ENCODE results near the gene SLC48A1.

DNA sequence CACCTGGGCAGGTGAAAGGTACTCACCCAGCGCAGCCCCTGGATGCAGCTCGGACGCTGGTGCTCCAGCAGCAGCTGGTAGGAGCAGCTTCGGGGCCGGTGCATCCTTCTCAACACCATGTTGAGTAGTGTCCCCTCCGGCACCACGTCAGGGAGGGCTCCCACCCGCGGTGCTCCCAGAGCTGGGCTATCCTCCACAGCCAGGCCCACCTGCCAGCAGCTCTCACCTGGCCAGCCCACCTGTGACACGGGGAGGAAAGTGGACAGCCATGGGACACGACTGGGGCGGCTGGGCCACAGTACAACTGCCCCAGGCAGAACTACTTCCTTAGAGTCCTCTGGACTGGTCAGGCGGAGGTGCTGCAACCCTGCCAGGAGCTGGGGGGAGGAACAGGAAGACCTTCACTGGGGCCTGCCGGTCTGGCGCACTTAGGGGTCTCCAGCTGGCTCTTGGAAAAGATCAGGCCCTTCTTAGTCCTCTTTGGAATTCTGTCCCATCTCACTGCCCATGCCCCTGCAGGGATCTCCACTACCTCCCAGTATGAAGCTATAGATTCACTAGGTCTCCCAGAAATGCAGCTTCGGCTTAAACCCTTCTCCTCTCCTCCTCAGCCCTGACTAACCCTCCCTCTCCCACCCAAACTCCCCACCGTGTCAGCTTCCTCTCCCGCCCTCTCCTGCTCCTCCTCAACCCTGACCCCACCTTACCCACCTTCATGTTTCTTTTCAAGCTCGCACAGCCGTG is 15.0 kb upstream of the SLC48A1 start:
- no peak for TF ChIP-seq POLR2A (IDR thresholded peaks at IDR 0.05)
- TF ChIP-seq, protein P1, sequence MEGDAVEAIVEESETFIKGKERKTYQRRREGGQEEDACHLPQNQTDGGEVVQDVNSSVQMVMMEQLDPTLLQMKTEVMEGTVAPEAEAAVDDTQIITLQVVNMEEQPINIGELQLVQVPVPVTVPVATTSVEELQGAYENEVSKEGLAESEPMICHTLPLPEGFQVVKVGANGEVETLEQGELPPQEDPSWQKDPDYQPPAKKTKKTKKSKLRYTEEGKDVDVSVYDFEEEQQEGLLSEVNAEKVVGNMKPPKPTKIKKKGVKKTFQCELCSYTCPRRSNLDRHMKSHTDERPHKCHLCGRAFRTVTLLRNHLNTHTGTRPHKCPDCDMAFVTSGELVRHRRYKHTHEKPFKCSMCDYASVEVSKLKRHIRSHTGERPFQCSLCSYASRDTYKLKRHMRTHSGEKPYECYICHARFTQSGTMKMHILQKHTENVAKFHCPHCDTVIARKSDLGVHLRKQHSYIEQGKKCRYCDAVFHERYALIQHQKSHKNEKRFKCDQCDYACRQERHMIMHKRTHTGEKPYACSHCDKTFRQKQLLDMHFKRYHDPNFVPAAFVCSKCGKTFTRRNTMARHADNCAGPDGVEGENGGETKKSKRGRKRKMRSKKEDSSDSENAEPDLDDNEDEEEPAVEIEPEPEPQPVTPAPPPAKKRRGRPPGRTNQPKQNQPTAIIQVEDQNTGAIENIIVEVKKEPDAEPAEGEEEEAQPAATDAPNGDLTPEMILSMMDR (IDR thresholded peaks at IDR 0.05), result no peak

All from prostate gland (tissue), 2 donors.